Measurements from ENCODE around the gene C2orf42.
"Not testable (repeated sequence)": the region's sequence is repeated elsewhere in the genome, so short reads cannot be mapped to it uniquely, and the experiment has no call there.

Gene C2orf42

GRCh38 chr2:70190418-70191243 is at the start of gene C2orf42:
C2orf42 (minus strand) TSS chr2:70191019; CDS start chr2:70181985, 9,034 bp downstream.
- peak; percentile 99 for DNase-seq (ENCODE audit: low read depth)
- TF ChIP-seq, protein P1, sequence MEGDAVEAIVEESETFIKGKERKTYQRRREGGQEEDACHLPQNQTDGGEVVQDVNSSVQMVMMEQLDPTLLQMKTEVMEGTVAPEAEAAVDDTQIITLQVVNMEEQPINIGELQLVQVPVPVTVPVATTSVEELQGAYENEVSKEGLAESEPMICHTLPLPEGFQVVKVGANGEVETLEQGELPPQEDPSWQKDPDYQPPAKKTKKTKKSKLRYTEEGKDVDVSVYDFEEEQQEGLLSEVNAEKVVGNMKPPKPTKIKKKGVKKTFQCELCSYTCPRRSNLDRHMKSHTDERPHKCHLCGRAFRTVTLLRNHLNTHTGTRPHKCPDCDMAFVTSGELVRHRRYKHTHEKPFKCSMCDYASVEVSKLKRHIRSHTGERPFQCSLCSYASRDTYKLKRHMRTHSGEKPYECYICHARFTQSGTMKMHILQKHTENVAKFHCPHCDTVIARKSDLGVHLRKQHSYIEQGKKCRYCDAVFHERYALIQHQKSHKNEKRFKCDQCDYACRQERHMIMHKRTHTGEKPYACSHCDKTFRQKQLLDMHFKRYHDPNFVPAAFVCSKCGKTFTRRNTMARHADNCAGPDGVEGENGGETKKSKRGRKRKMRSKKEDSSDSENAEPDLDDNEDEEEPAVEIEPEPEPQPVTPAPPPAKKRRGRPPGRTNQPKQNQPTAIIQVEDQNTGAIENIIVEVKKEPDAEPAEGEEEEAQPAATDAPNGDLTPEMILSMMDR (IDR thresholded peaks at IDR 0.05; ENCODE audit: low read depth, low read length, missing control alignments), result no peak
- peak within 1 kb of the TSS; percentile 74 for H3K4me3 ChIP-seq (ENCODE audit: low read depth, low read length)

DNA sequence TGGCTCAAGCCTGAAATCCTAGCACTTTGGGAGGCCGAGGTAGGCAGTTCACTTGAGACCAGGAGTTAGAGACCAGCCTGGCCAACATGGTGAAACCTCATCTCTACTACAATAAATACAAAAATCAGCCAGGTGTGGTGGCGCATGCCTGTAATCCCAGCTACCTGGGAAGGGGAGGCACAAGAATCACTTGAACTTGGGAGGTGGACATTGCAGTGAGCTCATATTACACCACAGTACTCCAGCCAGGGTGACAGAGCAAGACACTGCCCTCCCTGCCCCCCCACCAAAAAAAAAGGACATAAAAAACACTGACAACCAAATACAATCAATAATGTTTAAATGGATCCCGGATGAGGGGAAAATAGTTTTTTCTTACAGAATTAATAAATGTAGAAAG is 49.8 kb upstream of the C2orf42 start:
- H3K4me3 ChIP-seq (ENCODE audit: low read depth, low read length), result no peak overlapping the region
- no peak for DNase-seq (ENCODE audit: low read depth)
- TF ChIP-seq, protein P1 (IDR thresholded peaks at IDR 0.05; ENCODE audit: low read depth, low read length, missing control alignments), result no peak

DNA sequence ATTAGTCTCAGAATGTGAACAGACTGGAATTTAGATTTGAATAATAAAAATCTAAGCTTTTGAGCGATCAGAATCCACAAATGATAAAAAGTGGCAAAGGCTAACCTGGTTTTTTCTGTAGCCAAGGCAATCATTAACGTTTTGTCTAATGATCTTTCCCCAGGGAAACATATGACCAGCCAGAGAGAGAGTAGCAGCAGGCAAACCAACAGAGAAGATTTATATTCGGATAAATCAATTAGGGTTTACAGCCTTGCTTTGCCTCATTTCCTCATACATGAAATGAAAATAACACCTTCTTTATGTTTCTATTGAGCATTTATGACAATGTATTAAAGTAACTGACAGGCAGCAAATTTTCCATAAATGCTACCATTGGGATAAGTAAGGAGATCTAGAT is 43.1 kb upstream of the C2orf42 start:
- no peak overlapping the region for H3K4me3 ChIP-seq (ENCODE audit: low read depth, low read length)
- TF ChIP-seq, protein P1 (IDR thresholded peaks at IDR 0.05; ENCODE audit: low read depth, low read length, missing control alignments), result no peak

GRCh38 chr2:70226781-70227180 is 36.0 kb upstream of the C2orf42 start:
- no peak for DNase-seq (ENCODE audit: low read depth)
- TF ChIP-seq, protein P1 (IDR thresholded peaks at IDR 0.05; ENCODE audit: low read depth, low read length, missing control alignments), result no peak
- H3K4me3 ChIP-seq (ENCODE audit: low read depth, low read length), result no peak overlapping the region

More for the DNA sequence above, 43.1 kb upstream of the C2orf42 start:
- DNase-seq (ENCODE audit: low read depth), result no peak

DNA sequence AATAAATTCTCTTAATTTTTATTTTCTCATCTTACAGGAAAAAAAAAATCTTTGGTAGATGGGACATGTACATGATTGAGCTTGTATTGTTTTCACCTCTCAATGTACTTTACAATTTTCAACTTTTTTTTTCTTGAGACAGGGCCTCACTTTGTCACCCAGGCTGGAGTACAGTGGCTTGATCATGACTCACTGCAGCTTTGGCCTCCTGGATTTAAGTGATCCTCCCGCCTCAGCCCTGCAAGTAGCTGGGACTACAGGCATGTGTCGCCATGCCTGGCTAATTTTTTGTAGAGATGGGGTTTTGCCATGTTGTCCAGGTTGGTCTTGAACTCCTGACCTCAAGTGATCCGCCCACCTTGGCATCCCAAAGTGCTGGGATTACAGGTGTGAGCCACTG is 32.5 kb upstream of the C2orf42 start:
- not testable (repeated sequence) for H3K4me3 ChIP-seq (ENCODE audit: low read depth, low read length); DNase-seq (ENCODE audit: low read depth)

- TF ChIP-seq, protein P1 (IDR thresholded peaks at IDR 0.05; ENCODE audit: low read depth, low read length, missing control alignments), result no peak
- no peak for DNase-seq (ENCODE audit: low read depth)
Measured at GRCh38 chr2:70214953-70215549, 24.2 kb upstream of the C2orf42 start.

GRCh38 chr2:70214365-70214764 is 23.5 kb upstream of the C2orf42 start:
- no peak for DNase-seq (ENCODE audit: low read depth)
- H3K4me3 ChIP-seq (ENCODE audit: low read depth, low read length), result no peak overlapping the region
- TF ChIP-seq, protein P1 (IDR thresholded peaks at IDR 0.05; ENCODE audit: low read depth, low read length, missing control alignments), result no peak

More at GRCh38 chr2:70214953-70215549, 24.2 kb upstream of the C2orf42 start:
- no peak overlapping the region for H3K4me3 ChIP-seq (ENCODE audit: low read depth, low read length)
